ENCODE results near the gene MIS18BP1.
"Not testable (repeated sequence)": the region's sequence is repeated elsewhere in the genome, so short reads cannot be mapped to it uniquely, and the experiment has no call there.

Gene MIS18BP1

DNA sequence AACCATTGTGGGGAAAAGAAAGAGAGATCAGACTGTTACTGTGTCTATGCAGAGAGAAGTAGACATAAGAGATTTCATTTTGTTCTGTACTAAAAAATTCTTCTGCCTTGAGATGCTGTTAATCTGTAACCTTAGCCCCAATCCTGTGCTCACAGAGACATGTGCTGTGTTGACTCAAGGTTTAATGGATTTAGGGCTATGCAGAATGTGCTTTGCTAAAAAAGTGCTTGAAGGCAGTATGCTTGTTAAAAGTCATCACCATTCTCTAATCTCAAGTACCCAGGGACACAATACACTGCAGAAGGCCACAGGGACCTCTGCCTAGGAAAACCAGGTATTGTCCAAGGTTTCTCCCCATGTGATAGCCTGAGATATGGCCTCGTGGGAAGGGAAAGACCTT, 39.3 kb downstream of the MIS18BP1 start:
- H3K27me3 ChIP-seq (ENCODE audit: low read depth); H3K4me1 ChIP-seq; H3K4me3 ChIP-seq; in situ Hi-C loops (cut with MboI; ENCODE audit: low sequenced_read_pairs); DNase-seq (ENCODE audit: low spot score in 2 of 2); H3K9me3 ChIP-seq: not testable (repeated sequence)
- peaks cover 44% of the 10 kb centered on the region for H3K36me3 ChIP-seq (replicated peaks)

DNA sequence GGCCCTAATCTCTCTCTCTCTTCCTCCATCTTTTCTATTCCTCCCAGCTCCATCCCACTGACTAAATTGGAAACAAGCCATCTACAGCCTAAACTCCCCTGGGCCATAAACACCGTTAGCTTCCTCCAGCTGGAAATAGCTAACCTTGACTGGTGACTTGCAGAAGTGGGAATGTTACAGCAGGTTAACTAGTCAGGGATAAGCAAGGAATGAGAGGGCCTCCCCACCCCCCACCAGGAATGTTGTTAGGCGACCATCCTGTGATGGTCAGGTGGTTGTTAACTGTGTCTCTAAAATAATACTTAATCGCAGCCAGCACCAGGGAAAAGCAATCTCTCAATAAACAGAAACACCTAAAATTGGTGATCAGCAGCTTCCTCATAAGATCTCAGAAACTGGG, 40.8 kb downstream of the MIS18BP1 start:
- peaks cover 42% of the 10 kb centered on the region for H3K36me3 ChIP-seq (replicated peaks)
- DNase-seq (ENCODE audit: low spot score in 2 of 2): no peak
- in situ Hi-C loops (cut with MboI; ENCODE audit: low sequenced_read_pairs): no loop called here
- H3K4me1 ChIP-seq: no peaks in the 10 kb centered on the region
- no peaks in the 10 kb centered on the region for H3K9me3 ChIP-seq
- no peak overlapping the region for H3K4me3 ChIP-seq
- H3K27me3 ChIP-seq (ENCODE audit: low read depth): no peaks in the 10 kb centered on the region

DNA sequence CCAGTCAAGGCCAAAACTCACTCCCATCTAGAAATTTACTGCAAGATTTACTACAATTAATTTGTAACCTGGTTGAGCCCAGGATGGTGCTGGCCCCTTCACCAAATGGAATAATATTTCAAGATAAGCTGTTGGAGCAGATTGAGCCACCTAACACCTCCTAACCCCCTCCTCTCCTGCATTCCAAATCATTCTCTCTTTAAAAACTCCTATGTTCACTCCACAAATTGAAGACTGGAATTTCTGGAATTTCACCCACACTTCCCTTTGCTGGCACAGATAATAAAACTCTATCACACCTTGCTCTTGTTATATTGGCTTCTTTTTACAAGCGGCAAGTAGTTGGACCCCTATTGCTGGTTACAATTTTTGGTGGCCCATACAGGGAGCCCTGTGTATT, 41.7 kb downstream of the MIS18BP1 start:
- Histone ChIP-seq H3K27me3 (ENCODE audit: low read depth) (no peaks in the 10 kb centered on the region), H3K4me1 (no peaks in the 10 kb centered on the region), H3K9me3 (no peaks in the 10 kb centered on the region), H3K4me3 (no peak overlapping the region), H3K36me3 (replicated peaks) (peaks cover 47% of the 10 kb centered on the region)
- DNase-seq (ENCODE audit: low spot score in 2 of 2): no peak
- in situ Hi-C loops (cut with MboI; ENCODE audit: low sequenced_read_pairs): no loop called here

DNA sequence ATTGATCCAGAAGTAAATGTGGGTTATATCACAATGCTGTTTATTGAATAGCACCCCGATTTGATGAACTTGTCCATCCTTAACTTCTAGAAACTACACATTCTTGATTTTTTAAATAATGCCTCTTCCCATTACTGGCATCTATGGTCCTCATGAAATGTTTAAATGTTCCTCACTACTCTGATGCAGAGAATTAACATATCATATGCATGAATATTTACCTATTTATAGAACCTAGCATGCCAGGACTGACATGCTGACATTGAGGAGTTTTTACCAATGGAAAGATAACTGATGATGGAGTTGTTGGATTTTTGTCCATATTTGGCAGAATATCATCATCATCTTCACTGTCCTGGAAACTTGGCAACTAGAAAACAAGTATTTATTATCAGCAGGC, 42.8 kb downstream of the MIS18BP1 start:
- no peaks in the 10 kb centered on the region for H3K27me3 ChIP-seq (ENCODE audit: low read depth)
- H3K36me3 ChIP-seq (replicated peaks): peaks cover 58% of the 10 kb centered on the region
- no peaks in the 10 kb centered on the region for H3K4me1 ChIP-seq
- in situ Hi-C loops (cut with MboI; ENCODE audit: low sequenced_read_pairs): no loop called here
- H3K9me3 ChIP-seq: no peaks in the 10 kb centered on the region
- H3K4me3 ChIP-seq: no peak overlapping the region
- DNase-seq (ENCODE audit: low spot score in 2 of 2): no peak

DNA sequence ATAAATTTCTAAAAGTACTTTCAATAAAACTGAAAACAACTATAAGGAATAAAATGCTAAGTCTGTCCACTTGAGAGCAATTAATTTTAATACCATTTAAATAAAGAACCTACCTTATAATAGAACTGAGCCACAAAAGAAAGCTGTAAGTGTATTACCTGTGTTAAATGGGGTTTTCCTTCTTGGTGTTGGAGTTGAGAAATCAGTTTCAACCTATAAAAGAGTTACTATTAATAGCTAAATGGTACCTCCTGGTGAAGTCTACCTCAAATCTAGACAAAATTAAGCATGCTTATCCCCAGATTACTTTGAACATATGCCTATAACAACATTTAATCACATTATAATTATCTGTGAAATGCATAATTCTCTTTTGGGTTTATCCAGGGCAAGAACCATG, 48.8 kb downstream of the MIS18BP1 start:
- in situ Hi-C loops (cut with MboI; ENCODE audit: low sequenced_read_pairs): no loop called here
- Histone ChIP-seq H3K27me3 (ENCODE audit: low read depth) (no peaks in the 10 kb centered on the region), H3K36me3 (replicated peaks) (peaks cover 32% of the 10 kb centered on the region), H3K4me3 (no peak overlapping the region), H3K9me3 (no peaks in the 10 kb centered on the region), H3K4me1 (no peaks in the 10 kb centered on the region)
- DNase-seq (ENCODE audit: low spot score in 2 of 2): no peak

DNA sequence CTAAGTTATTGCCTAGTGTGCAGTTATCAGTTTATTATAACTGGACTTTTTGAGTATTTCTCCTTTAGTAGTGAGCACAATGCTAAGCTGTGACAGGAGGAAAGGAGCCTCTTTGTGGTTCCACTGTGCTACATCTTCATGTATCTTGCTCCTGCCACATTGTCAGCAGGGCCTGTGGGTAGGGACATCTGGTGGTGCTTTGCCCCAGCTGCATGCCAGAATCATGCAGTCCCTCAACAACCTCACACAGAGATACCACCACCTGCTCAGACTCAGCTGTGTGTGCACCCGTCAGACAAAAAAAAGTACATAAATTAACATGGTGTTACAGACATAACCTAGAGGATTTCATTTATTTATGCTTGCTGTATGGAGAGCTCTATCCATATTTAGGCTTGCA, 51.1 kb downstream of the MIS18BP1 start:
- no peaks in the 10 kb centered on the region for H3K27me3 ChIP-seq (ENCODE audit: low read depth)
- in situ Hi-C loops (cut with MboI; ENCODE audit: low sequenced_read_pairs): no loop called here
- no peaks in the 10 kb centered on the region for H3K9me3 ChIP-seq
- H3K4me1 ChIP-seq: peaks cover 10% of the 10 kb centered on the region
- peaks cover 23% of the 10 kb centered on the region for H3K36me3 ChIP-seq (replicated peaks)
- peak in 1 of 2 experiments; percentile 20 for DNase-seq (ENCODE audit: low spot score in 2 of 2)
- H3K4me3 ChIP-seq: no peak overlapping the region

DNA sequence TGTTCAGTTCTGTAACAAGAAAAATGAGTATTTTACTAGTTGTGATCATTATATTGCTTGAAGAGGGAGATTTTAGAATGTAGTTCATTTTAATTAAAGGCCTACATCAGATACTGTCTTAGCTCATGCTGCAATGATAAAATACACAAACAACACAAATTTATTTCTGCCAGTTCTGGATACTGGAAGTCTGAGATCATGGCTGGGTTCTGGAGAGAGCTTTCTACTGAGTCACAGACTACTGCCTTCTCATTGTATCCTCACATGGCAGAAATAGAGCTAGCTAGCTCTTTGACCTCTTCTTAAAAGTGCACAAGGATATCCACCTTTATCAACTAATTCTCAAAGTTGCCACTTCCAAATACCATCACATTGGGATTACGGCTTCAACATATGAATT, 53.8 kb downstream of the MIS18BP1 start:
- in situ Hi-C loops (cut with MboI; ENCODE audit: low sequenced_read_pairs): no loop called here
- H3K36me3 ChIP-seq (replicated peaks): peaks cover 3% of the 10 kb centered on the region

DNA sequence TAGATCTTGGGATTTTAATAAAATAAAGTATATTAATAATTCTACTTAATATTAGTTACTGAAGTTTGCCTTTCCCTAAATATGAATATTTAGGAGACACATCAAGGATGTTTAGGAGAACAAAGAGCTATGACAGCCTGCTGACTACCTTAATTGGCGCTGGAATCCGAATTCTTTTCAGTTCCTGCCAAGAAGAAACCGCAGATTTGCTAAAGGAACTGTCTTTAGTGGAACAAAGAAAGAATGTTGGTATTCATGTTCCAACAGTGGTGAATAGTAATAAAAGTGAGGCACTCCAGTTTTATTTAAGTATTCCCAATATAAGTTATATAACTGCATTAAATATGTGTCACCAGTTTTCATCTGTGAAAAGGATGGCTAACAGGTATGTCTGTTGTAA, 54.5 kb downstream of the MIS18BP1 start:
- in situ Hi-C loops (cut with MboI; ENCODE audit: low sequenced_read_pairs): no loop called here
- peak; percentile 41 to 65 for DNase-seq (ENCODE audit: low spot score in 2 of 2)
- Histone ChIP-seq H3K9me3 (no peaks in the 10 kb centered on the region), H3K36me3 (replicated peaks) (peaks cover 3% of the 10 kb centered on the region), H3K4me1 (peaks cover 10% of the 10 kb centered on the region), H3K4me3 (no peak overlapping the region), H3K27me3 (ENCODE audit: low read depth) (no peaks in the 10 kb centered on the region)

More for the DNA sequence above, 53.8 kb downstream of the MIS18BP1 start:
- Histone ChIP-seq H3K4me3 (no peak overlapping the region), H3K9me3 (no peaks in the 10 kb centered on the region), H3K27me3 (ENCODE audit: low read depth) (no peaks in the 10 kb centered on the region), H3K4me1 (peaks cover 10% of the 10 kb centered on the region)
- DNase-seq (ENCODE audit: low spot score in 2 of 2): no peak

DNA sequence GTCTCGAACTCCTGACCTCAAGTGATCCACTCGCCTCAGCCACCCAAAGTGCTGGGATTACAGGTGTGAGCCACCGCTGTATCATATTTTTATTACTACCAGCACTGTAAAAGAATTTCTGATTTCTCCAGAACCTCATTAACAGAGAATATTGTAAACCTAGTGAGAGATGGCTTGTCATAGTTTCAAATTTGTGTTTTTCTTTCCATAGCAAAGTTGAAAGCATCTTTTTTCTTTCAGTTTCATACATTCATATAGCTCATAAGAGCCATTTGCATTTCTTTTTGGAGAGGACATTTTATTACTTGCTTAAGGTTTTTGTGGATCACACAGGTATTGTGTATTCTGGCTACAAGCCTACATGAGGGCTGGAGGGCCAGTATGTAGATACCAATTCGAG, 58.0 kb downstream of the MIS18BP1 start:
- Histone ChIP-seq H3K4me1 (peaks cover 10% of the 10 kb centered on the region), H3K27me3 (ENCODE audit: low read depth) (no peaks in the 10 kb centered on the region), H3K36me3 (replicated peaks) (peaks cover 3% of the 10 kb centered on the region; the same call in 1 of the 2 replicates), H3K4me3 (no peak overlapping the region), H3K9me3 (no peaks in the 10 kb centered on the region)
- no peak for DNase-seq (ENCODE audit: low spot score in 2 of 2)
- in situ Hi-C loops (cut with MboI; ENCODE audit: low sequenced_read_pairs): no loop called here

DNA sequence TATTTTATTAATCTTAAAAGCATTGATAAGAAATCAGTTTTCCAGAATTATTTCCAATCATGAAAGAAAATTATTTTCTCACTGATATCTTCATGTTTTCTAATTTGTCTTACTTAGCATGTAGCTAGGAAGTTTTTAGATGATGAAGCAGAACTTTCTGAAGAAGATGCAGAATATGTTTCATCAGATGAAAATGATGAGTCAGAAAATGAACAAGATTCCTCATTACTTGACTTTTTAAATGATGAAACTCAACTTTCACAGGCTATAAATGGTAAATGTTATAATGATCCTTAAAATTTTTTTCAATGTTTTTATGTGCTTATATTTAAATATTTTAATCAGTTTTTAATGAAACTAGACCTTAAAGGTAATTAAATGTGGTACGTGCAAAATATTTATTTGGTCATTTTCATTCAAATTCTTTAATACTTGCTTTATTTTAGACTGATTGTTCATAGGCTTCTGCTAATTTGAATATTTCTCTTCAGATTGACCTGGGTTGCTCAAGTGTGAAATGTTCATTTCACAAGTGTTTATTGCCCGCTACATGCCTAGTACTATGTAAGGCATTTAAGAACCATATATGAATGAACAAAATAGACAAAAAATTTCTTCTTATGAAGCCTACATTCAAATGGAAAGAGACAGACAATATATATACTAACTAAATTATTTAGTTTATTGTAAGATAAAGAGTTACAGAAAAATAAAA, 67.7 kb downstream of the MIS18BP1 start:
- in situ Hi-C loops (cut with MboI; ENCODE audit: low sequenced_read_pairs): no loop called here
- no peaks in the 10 kb centered on the region for H3K9me3 ChIP-seq
- peaks cover 21% of the 10 kb centered on the region for H3K36me3 ChIP-seq (replicated peaks)
- H3K4me1 ChIP-seq: no peaks in the 10 kb centered on the region
- H3K27me3 ChIP-seq (ENCODE audit: low read depth): no peaks in the 10 kb centered on the region
- H3K4me3 ChIP-seq: no peak overlapping the region
- no peak for DNase-seq (ENCODE audit: low spot score in 2 of 2)

DNA sequence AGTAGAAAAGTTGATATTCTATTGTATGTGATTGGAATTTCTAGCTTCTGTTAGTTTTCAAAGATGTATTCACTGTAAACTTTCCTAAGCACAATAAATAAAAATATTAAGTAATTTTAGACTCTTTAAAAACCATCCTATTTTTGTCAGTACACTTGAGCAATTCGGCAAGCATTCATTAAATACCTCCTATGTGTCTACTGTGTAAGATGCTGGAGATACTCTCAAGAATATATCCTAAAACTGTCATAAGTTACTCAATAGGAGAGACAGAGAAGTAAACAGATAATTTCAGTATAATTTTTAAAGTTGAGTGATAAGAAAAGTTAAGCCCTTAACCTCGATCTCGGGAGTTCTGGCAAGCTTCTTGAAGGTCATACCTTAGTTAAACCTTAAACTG, 71.2 kb downstream of the MIS18BP1 start:
- H3K27me3 ChIP-seq (ENCODE audit: low read depth): no peaks in the 10 kb centered on the region
- no peaks in the 10 kb centered on the region for H3K4me1 ChIP-seq
- DNase-seq (ENCODE audit: low spot score in 2 of 2): no peak
- H3K4me3 ChIP-seq: no peak overlapping the region
- peaks cover 7% of the 10 kb centered on the region for H3K36me3 ChIP-seq (replicated peaks)
- no peaks in the 10 kb centered on the region for H3K9me3 ChIP-seq
- in situ Hi-C loops (cut with MboI; ENCODE audit: low sequenced_read_pairs): no loop called here

DNA sequence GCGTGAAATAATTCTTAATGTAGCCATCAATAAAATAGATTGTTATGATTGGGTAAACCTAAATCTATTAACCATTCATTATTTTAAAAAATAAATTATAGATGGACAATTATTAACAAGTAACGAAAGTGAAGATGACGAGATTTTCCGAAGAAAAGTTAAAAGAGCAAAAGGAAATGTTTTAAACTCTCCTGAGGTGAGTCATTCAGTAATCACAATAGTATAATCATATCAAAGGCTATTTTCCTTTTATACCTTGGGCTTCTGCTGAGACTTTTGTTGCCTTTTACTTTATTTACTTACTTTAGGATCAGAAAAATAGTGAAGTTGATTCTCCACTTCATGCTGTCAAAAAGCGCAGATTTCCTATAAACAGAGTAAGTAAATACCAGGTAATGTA, 71.7 kb downstream of the MIS18BP1 start:
- in situ Hi-C loops (cut with MboI; ENCODE audit: low sequenced_read_pairs): no loop called here
- no peaks in the 10 kb centered on the region for H3K4me1 ChIP-seq
- H3K9me3 ChIP-seq: no peaks in the 10 kb centered on the region
- peaks cover 7% of the 10 kb centered on the region for H3K36me3 ChIP-seq (replicated peaks)
- H3K27me3 ChIP-seq (ENCODE audit: low read depth): no peaks in the 10 kb centered on the region
- no peak for DNase-seq (ENCODE audit: low spot score in 2 of 2)
- H3K4me3 ChIP-seq: no peak overlapping the region

DNA sequence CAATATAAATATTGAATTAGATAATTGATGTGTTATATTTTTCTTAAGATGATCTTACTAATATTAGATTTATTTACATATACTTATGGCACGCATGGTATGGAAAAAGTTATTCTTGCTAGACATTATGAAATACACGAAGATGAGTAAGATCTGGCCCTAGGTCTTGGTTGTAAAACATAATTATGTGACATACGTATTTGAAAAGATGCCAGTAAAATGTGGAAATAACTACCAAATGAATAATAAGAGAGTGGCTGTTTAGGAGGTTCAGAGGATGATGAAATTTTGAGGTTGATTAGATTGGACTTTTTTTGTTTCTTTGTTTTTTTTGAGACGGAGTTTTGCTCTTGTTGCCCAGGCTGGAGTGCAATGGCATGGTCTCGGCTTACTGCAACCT, 75.9 kb downstream of the MIS18BP1 start:
- no peak for DNase-seq (ENCODE audit: low spot score in 2 of 2)
- in situ Hi-C loops (cut with MboI; ENCODE audit: low sequenced_read_pairs): no loop called here
- Histone ChIP-seq H3K9me3 (no peaks in the 10 kb centered on the region), H3K4me1 (no peaks in the 10 kb centered on the region), H3K36me3 (replicated peaks) (peaks cover 10% of the 10 kb centered on the region), H3K27me3 (ENCODE audit: low read depth) (no peaks in the 10 kb centered on the region), H3K4me3 (no peak overlapping the region)

DNA sequence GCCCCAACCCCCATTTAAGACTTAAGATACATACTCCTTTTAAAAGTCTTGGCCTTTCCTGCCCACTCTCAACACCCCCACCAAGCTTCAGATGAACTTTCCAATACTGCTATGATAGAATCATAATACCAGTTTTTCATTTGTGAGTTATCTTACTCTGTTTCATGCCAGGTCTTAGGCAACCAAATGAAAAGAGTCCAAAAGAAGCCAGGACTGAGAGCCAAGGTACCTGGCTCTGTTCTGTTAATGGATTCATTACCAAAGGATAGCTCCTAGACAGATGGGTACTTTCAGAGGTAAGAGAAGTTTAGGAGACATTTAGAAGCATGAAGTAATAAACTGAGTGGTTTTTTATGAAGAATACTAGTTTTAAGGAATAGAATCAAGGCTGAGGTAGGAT, 83.1 kb downstream of the MIS18BP1 start:
- in situ Hi-C loops (cut with MboI; ENCODE audit: low sequenced_read_pairs): no loop called here
- H3K27me3 ChIP-seq (ENCODE audit: low read depth): no peaks in the 10 kb centered on the region
- H3K36me3 ChIP-seq (replicated peaks): peaks cover 16% of the 10 kb centered on the region
- H3K4me3 ChIP-seq: no peak overlapping the region
- H3K4me1 ChIP-seq: no peaks in the 10 kb centered on the region
- no peaks in the 10 kb centered on the region for H3K9me3 ChIP-seq
- no peak for DNase-seq (ENCODE audit: low spot score in 2 of 2)

DNA sequence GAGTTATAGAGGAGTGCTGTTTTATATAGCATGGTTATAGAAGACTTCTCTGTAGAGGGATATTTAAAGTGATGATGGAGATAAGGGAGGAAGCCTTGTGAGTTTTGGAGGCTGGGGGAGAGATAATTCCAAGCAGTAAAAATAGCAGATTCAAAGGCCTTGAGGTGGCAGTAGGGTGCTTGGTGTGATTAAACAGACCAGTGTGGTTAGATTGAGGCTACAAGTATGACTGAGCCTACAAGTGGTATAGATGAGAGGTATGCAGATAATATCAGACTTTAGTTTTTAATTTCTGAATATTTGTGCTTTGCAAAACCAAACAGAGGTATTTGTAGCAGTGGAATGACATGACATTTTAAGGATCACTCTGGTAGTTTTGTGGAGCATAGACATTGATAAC, 96.9 kb downstream of the MIS18BP1 start:
- H3K9me3 ChIP-seq: no peaks in the 10 kb centered on the region
- peaks cover 18% of the 10 kb centered on the region for H3K4me1 ChIP-seq
- DNase-seq (ENCODE audit: low spot score in 2 of 2): no peak
- in situ Hi-C loops (cut with MboI; ENCODE audit: low sequenced_read_pairs): no loop called here
- peaks cover 13% of the 10 kb centered on the region for H3K36me3 ChIP-seq (replicated peaks)
- H3K4me3 ChIP-seq: no peak overlapping the region
- no peaks in the 10 kb centered on the region for H3K27me3 ChIP-seq (ENCODE audit: low read depth)
